ENCODE results near the gene PIGU. TPM values are rescaled to one million over a fixed set of nuclear protein-coding genes. Genes with fewer than 3 reads are reported as not detected.

PIGU gene
- total RNA-seq, 4 donors from 2014 or later: 5.1 to 16.4 (median 8.5) TPM

- peak; percentile 25 to 86 for DNase-seq (ENCODE audit: low spot score in 2 of 2)
- peak overlapping the region; percentile 83 for H3K4me3 ChIP-seq (ENCODE audit: low read depth, poor library complexity, severe bottlenecking)
- intact Hi-C loops (cut with DNase I; ENCODE audit: low total_unique reads): loop anchor here (10.0 kb wide), 1 partner anchor 129 kb away; no protein-coding TSS in a partner anchor
- TF ChIP-seq POLR2A (IDR thresholded peaks at IDR 0.05) (no peak), CTCF (IDR thresholded peaks at IDR 0.05) (no peak)
- WGBS, 2 donors: 1% methylated on average over 37 to 38 of the region's 38 CpGs
Measured at GRCh38 chr20:34703424-34704176, 26.7 kb upstream of the PIGU start.

GRCh38 chr20:34703061-34703423 is 26.1 kb upstream of the PIGU start:
- no peak for TF ChIP-seq CTCF (IDR thresholded peaks at IDR 0.05)
- TF ChIP-seq POLR2A (IDR thresholded peaks at IDR 0.05): no peak
- intact Hi-C loops (cut with DNase I; ENCODE audit: low total_unique reads): loop anchor here (10.0 kb wide), 1 partner anchor 128 kb away; no protein-coding TSS in a partner anchor
- 33 to 48% methylated on average over 3 of the region's 3 CpGs for WGBS, 2 donors
- no peak for DNase-seq (ENCODE audit: low spot score in 2 of 2)
- H3K4me3 ChIP-seq (ENCODE audit: low read depth, poor library complexity, severe bottlenecking): no peak overlapping the region

DNA sequence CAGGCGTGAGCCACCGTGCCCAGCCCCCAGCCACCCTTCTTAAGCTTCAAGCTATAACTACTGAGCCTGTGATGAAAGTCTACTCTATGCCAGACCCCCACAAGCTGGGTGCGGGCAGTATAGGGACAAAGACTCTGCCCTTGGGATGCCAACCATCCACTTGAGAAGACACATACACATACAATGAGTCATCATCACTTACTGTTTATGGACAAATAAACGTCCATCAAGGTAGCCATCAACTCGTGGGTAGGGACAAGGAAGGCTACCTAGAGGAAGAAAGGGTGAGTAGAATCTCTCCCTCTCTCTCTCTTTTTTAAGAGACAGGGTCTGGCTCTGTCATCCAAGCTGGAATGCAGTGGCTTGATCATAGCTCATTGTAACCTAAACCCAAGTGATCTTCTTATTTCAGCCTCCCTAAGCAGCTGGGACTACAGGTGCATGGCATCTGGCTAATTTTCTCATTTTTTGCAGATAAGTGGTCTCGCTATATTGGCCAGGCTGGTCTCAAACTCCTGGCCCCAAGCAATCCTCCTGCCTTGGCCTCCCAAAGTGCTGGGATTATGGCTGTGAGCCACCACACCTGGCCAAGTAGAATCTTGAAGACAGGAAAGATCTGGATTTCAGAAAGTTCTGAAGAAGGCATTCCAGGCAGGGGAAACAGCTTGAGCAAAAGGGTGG is 24.7 kb upstream of the PIGU start:
- DNase-seq (ENCODE audit: low spot score in 2 of 2): no peak
- no peak overlapping the region for H3K4me3 ChIP-seq (ENCODE audit: low read depth, poor library complexity, severe bottlenecking)
- TF ChIP-seq CTCF (IDR thresholded peaks at IDR 0.05): no peak
- TF ChIP-seq POLR2A (IDR thresholded peaks at IDR 0.05): no peak
- WGBS, 2 donors: 84% methylated on average over 6 of the region's 6 CpGs
- intact Hi-C loops (cut with DNase I; ENCODE audit: low total_unique reads): loop anchor here (10.0 kb wide), 1 partner anchor 127 kb away; no protein-coding TSS in a partner anchor

DNA sequence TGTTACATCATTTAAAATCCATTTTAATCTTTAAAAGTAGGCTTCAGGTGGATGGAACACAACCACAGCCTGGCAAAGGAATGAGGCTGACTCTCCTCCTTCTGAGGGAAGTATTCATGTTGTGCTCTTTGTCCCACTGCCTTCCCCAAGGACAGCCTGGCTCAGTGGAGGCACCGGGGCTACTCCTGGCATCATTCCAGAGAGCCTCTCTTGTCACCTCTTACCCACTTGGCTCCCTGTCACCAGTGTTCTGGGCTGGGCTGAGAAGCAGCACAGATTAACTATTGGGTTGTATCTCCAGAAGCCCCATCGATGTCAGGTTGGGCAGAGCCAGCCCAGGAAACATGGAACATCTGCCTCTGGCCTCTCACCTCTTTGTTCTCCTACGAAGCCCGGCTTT is 16.5 kb upstream of the PIGU start:
- intact Hi-C loops (cut with DNase I; ENCODE audit: low total_unique reads): no loop called here
- TF ChIP-seq POLR2A (IDR thresholded peaks at IDR 0.05) (no peak), CTCF (IDR thresholded peaks at IDR 0.05) (no peak)
- DNase-seq (ENCODE audit: low spot score in 2 of 2): no peak
- 57 to 66% methylated on average over 4 of the region's 4 CpGs for WGBS, 2 donors
- H3K4me3 ChIP-seq (ENCODE audit: low read depth, poor library complexity, severe bottlenecking): no peak overlapping the region

DNA sequence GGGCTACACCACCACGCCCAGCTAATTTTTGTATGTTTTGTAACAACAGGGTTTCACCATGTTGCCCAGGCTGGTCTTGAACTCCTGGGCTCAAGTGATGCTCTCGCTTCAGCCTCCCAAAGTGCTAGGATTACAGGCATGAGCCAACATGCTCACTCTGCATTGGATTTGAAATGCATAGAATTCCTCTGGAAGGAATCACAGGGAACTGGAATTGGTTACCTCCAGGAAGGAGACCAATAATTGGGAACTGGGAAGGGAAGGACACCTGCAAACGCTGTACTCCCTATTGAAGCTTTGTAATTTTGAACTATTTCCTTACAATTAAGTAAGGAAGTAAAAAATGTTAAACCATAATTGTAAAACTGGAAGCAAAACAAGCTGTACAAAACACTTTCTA is 14.9 kb upstream of the PIGU start:
- H3K4me3 ChIP-seq (ENCODE audit: low read depth, poor library complexity, severe bottlenecking): no peak overlapping the region
- no peak for DNase-seq (ENCODE audit: low spot score in 2 of 2)
- intact Hi-C loops (cut with DNase I; ENCODE audit: low total_unique reads): no loop called here
- WGBS, 2 donors: 80 to 81% methylated on average over 3 of the region's 3 CpGs
- TF ChIP-seq CTCF (IDR thresholded peaks at IDR 0.05): no peak
- TF ChIP-seq POLR2A (IDR thresholded peaks at IDR 0.05): no peak

Data from lower leg skin (tissue), 4 donors.